ENCODE measurements around the gene SMOC2. TPM values are rescaled to one million over a fixed set of nuclear protein-coding genes. Genes with fewer than 3 reads are reported as not detected.

SMOC2 gene
- total and polyA plus RNA-seq, 12 donors, result 6.6 to 39.1 (median 17.6) TPM

DNA sequence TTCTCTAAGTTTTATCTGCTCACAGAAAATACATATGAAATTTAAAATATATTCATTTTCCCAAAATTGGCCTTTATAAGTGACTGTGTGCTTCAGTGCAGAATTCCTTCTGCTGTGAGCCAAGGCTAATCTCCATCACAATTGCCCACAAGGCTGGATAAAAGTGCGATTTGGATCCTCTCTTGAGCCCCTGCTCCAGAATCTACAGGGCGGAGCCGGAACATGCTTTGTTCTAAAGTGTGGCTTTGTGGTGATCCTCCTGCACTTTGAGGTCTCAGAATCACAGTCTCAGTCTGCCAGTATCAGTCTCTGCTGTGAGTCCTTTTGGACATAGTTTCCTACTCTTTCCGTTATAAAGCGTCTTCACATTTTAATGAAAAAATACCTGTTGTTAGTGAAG lies 28.9 kb downstream of the SMOC2 start:
- Histone ChIP-seq H3K9me3 (peaks cover 0 to 9% (median 0%) of the 10 kb centered on the region in 11 donors), H3K27ac (peak overlapping the region in 1 of 10 donors; percentile 15), H3K4me3 (no peak overlapping the region), H3K4me1 (peaks cover 0 to 26% (median 7%) of the 10 kb centered on the region in 9 donors), H3K27me3 (peaks cover 0 to 44% (median 10%) of the 10 kb centered on the region in 7 donors), H3K36me3 (no peaks in the 10 kb centered on the region)
- intact Hi-C loops (cut with DNase I), result loop anchor here in 1 of 10 donors (10.0 kb wide), 1 partner anchor 105 kb away; no protein-coding TSS in a partner anchor
- TF ChIP-seq CTCF (IDR thresholded peaks at IDR 0.05), result no peak
- DNase-seq, result no peak
- peak in 1 of 8 donors; percentile 12 for ATAC-seq
- WGBS, 2 donors, result 80 to 81% methylated on average over 5 of the region's 5 CpGs

DNA sequence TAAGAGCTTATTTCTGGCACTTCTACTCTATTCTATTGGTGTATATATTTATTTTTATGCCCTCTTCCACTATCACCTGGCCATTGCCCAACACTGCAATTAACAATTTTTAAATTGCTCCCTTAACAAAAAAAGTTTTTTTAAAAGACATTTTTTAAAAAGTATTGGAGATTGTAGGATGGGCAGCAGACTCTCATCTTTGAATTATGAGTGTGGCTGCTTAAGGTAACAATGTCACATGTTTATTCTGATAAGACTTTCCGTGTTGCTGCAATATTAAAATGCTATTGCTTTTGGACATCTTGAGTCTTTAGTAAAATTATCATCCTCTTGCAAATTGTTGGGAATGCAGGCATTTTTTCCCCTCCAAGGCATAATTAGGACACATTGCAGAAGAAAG lies 31.4 kb downstream of the SMOC2 start:
- H3K4me1 ChIP-seq, result peaks cover 0 to 23% (median 7%) of the 10 kb centered on the region in 9 donors
- no peak for DNase-seq
- no peak for ATAC-seq
- no peak overlapping the region for H3K4me3 ChIP-seq
- TF ChIP-seq CTCF (IDR thresholded peaks at IDR 0.05), result no peak
- H3K27me3 ChIP-seq, result peaks cover 0 to 55% (median 7%) of the 10 kb centered on the region in 7 donors
- no peaks in the 10 kb centered on the region for H3K36me3 ChIP-seq
- peaks cover 0 to 9% (median 0%) of the 10 kb centered on the region in 11 donors for H3K9me3 ChIP-seq
- 85 to 91% methylated on average over 1 of the region's 1 CpG for WGBS, 2 donors
- intact Hi-C loops (cut with DNase I), result no loop called here
- H3K27ac ChIP-seq, result no peak overlapping the region

DNA sequence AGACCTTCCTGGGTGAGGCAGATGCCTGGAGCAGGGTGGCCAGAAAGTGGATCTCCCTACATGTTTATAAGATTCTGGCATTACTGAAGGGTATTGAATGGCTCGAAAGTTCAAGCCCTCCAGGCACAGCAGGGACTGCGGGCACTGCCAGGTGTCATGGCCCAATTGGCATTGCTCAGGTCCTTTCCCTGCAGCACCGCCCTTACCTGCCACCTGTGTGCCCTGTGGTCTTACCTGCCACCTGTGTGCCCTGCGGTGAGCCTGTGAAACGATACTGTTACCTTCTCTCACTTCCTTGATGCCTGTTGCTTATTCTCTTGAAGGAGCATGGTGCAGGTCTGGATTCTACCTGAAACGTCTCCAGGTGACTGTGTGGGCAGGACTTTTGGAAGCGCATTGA lies 32.2 kb downstream of the SMOC2 start:
- Histone ChIP-seq H3K27ac (no peak overlapping the region), H3K27me3 (peaks cover 0 to 55% (median 7%) of the 10 kb centered on the region in 7 donors), H3K4me3 (no peak overlapping the region), H3K9me3 (peaks cover 0 to 9% (median 0%) of the 10 kb centered on the region in 11 donors), H3K36me3 (no peaks in the 10 kb centered on the region), H3K4me1 (peaks cover 0 to 19% (median 7%) of the 10 kb centered on the region in 9 donors)
- intact Hi-C loops (cut with DNase I), result no loop called here
- no peak for TF ChIP-seq CTCF (IDR thresholded peaks at IDR 0.05)
- ATAC-seq, result no peak
- WGBS, 2 donors, result 82 to 90% methylated on average over 7 of the region's 7 CpGs
- DNase-seq, result no peak

DNA sequence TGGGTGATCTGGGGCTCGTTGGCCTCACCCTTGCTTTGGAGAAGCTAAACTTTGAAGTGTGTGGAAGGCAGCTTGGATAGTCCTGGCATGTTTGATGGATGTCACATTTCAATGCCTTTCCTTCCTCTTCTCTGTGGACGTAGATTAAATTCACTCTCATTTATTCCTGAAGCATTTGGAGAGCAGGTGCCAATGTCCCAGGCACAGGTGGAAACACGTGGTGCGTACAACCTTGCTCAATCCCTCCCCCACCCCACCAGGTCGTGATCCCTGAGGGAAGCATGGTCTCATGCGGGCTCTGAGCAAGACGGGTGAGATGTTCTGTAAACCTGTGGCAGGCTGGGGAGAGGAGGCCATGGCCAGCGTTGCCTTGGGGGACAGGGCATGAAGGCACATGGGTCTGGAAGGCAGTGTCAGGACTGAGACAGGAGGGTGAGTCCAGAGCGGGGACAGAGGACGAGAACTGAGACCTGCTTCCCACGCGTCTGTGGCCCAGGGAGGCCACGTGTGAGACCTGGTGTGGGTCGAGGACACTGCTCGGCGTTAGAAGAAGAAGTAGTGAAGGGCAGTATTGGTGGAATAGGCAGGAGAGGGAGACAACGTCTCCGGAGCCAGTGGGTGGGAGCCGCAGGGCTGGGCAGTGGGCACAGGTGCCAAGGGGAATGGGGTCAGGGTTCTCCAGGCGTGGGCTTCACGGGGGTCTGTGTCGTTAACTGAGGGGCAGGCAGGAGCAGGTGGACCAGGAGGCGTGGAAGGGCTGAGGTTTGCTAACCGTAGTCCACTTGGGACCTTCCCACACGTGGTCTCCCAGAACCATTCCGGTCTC lies 34.4 kb downstream of the SMOC2 start:
- Histone ChIP-seq H3K27ac (no peak overlapping the region), H3K27me3 (peaks cover 0 to 46% (median 3%) of the 10 kb centered on the region in 7 donors), H3K4me3 (no peak overlapping the region), H3K36me3 (no peaks in the 10 kb centered on the region), H3K9me3 (peaks cover 0 to 19% (median 4%) of the 10 kb centered on the region in 11 donors), H3K4me1 (peaks cover 0 to under 1% (median 0%) of the 10 kb centered on the region in 9 donors)
- intact Hi-C loops (cut with DNase I), result no loop called here
- no peak for TF ChIP-seq CTCF (IDR thresholded peaks at IDR 0.05)
- DNase-seq (no peak), ATAC-seq (no peak)
- 86 to 87% methylated on average over 26 of the region's 26 CpGs for WGBS, 2 donors
